Activated CD8-positive, alpha-beta memory T cell treated with anti-CD3 and anti-CD28 coated beads, Interleukin-2, amount 50 U/mL, for 1 hour (primary cell): ENCODE data around the gene LANCL2.

Experiments used
- DNase-seq: peaks from one replicate; pipeline ENCODE4 v3.0.0-alpha.2; 2020; ENCODE audit errors: extremely low read depth

LANCL2 gene

GRCh38 chr7:55438085-55438756 is 73.1 kb downstream of the LANCL2 start:
- DNase-seq = no peak

- no peak for DNase-seq
These were observed 73.8 kb downstream of the LANCL2 start for GRCh38 chr7:55438757-55439525.

- no peak for DNase-seq
These were observed 74.5 kb downstream of the LANCL2 start for GRCh38 chr7:55439627-55440026.

- DNase-seq = no peak
These were observed 75.0 kb downstream of the LANCL2 start for GRCh38 chr7:55440040-55440690.

- no peak for DNase-seq
These were observed 75.9 kb downstream of the LANCL2 start for GRCh38 chr7:55441002-55441401.

- DNase-seq = no peak
These were observed 76.8 kb downstream of the LANCL2 start for GRCh38 chr7:55441774-55442522.

- no peak for DNase-seq
These were observed 79.6 kb downstream of the LANCL2 start for GRCh38 chr7:55444786-55445185.

- no peak for DNase-seq
These were observed 83.4 kb downstream of the LANCL2 start for GRCh38 chr7:55448526-55448925.

GRCh38 chr7:55449205-55449991 is 84.3 kb downstream of the LANCL2 start:
- DNase-seq = no peak

GRCh38 chr7:55449992-55450535 is 84.9 kb downstream of the LANCL2 start:
- DNase-seq = no peak

GRCh38 chr7:55452971-55453370 is 87.8 kb downstream of the LANCL2 start:
- no peak for DNase-seq

GRCh38 chr7:55457801-55458200 is 92.7 kb downstream of the LANCL2 start:
- no peak for DNase-seq

- DNase-seq = no peak
These were observed 93.2 kb downstream of the LANCL2 start for GRCh38 chr7:55458351-55458750.

- no peak for DNase-seq
These were observed 98.6 kb downstream of the LANCL2 start for GRCh38 chr7:55463686-55464262.

- no peak for DNase-seq
These were observed 99.3 kb downstream of the LANCL2 start for GRCh38 chr7:55464422-55464821.

GRCh38 chr7:55465691-55466090 is 100.6 kb downstream of the LANCL2 start:
- no peak for DNase-seq

- no peak for DNase-seq
These were observed 102.0 kb downstream of the LANCL2 start for GRCh38 chr7:55467047-55467593.

GRCh38 chr7:55468495-55468894 is 103.4 kb downstream of the LANCL2 start:
- no peak for DNase-seq

- no peak for DNase-seq
These were observed 104.1 kb downstream of the LANCL2 start for GRCh38 chr7:55469271-55469681.

GRCh38 chr7:55469721-55470120 is 104.6 kb downstream of the LANCL2 start:
- DNase-seq = no peak
